B cell (primary cell): ENCODE results near the gene ITGB7. TPM values are rescaled to one million over a fixed set of nuclear protein-coding genes. Genes with fewer than 3 reads are reported as not detected.

Source experiments
- ATAC-seq: fragments of 200-7000 bp; cut with Tn5 transposase; one replicate; pipeline ENCODE4 v1.10.0; 2021; ENCODE audit warnings: low read depth, mild to moderate bottlenecking, moderate number of reproducible peaks, moderate library complexity
- CTCF ChIA-PET: fragments of 350-600 bp; sonication (Branson Sonifier 250); formaldehyde crosslinking; loops from one replicate; lab custom pipeline; 2021; ENCODE audit warnings: antibody characterized with exemption, inconsistent platforms; lab: Charles Lee
- POLR2A ChIA-PET: fragments of 350-600 bp; sonication (Branson Sonifier 250); formaldehyde crosslinking; loops from one replicate; lab custom pipeline; 2021; ENCODE audit warnings: antibody characterized with exemption; lab: Charles Lee
- DNase-seq: peaks from one replicate; pipeline ENCODE4 v3.0.0; 2013
- H2AFZ ChIP-seq: 2 replicates; pipeline ENCODE4 v1.6.1; 2012; ENCODE audit warnings: mild to moderate bottlenecking, low read depth, low read length; ENCODE audit not compliant: insufficient read depth, poor library complexity, severe bottlenecking
- H3K27ac ChIP-seq, 2 donors: 1 replicate in 1 of 2; 2 replicates in 1 of 2; pipeline ENCODE4 v1.5.1; 2012 to 2013; ENCODE audit warnings: low read length in 2 of 2, mild to moderate bottlenecking in 2 of 2, moderate library complexity in 1 of 2
- H3K27me3 ChIP-seq, 4 experiments: fragments of 200-600 bp in 1 of 4; sonication (generic) in 1 of 4; replicated peaks in 1 of 4; 1 replicate in 2 of 4; 2 replicates in 2 of 4; pipeline versions ENCODE4 v1.6.1 to v1.7.0; 2013 to 2016; ENCODE audit warnings: low read length in 3 of 4, mild to moderate bottlenecking in 2 of 4, mixed read lengths in 1 of 4, moderate library complexity in 1 of 4; ENCODE audit not compliant: insufficient read depth in 4 of 4, control insufficient read depth in 3 of 4; ENCODE audit errors: control extremely low read depth in 1 of 4
- H3K36me3 ChIP-seq, 2 experiments: replicated peaks in 1 of 2; 1 replicate in 1 of 2; 2 replicates in 1 of 2; pipeline versions ENCODE4 v1.6.1 to v1.7.1; 2013; ENCODE audit warnings: low read length in 1 of 2; ENCODE audit not compliant: insufficient read depth in 2 of 2, control insufficient read depth in 1 of 2; ENCODE audit errors: control extremely low read depth in 1 of 2, extremely low read depth in 1 of 2
- H3K4me1 ChIP-seq, 2 donors: fragments of 200-600 bp in 1 of 2; sonication (generic) in 1 of 2; 1 replicate in 1 of 2; 2 replicates in 1 of 2; pipeline versions ENCODE4 v1.5.1 to v1.6.1; 2013 to 2017; ENCODE audit warnings: low read length in 2 of 2; ENCODE audit not compliant: control insufficient read depth in 2 of 2, insufficient read depth in 2 of 2
- H3K4me2 ChIP-seq: replicated peaks from 2 replicates; pipeline ENCODE3; 2012; ENCODE audit warnings: mild to moderate bottlenecking, low read depth, low read length; ENCODE audit not compliant: poor library complexity, severe bottlenecking
- H3K4me3 ChIP-seq, 5 experiments: fragments of 200-600 bp in 1 of 5; sonication (generic) in 1 of 5; 1 replicate in 3 of 5; 2 replicates in 2 of 5; pipeline versions ENCODE4 v1.5.1 to v1.7.0; 2011 to 2016; ENCODE audit warnings: low read length in 4 of 5, mild to moderate bottlenecking in 4 of 5, low read depth in 2 of 5, control low read depth in 1 of 5, moderate library complexity in 1 of 5; ENCODE audit not compliant: insufficient read depth in 1 of 5; ENCODE audit errors: control extremely low read depth in 1 of 5, extremely low read depth in 1 of 5
- H3K79me2 ChIP-seq: fragments of 200-600 bp; sonication (generic); one replicate; pipeline ENCODE4 v1.6.0; 2016; ENCODE audit warnings: low read length; ENCODE audit not compliant: control insufficient read depth, insufficient read depth
- H3K9ac ChIP-seq: fragments of 200-600 bp; sonication (generic); 2 replicates; pipeline ENCODE4 v1.6.1; 2017; ENCODE audit warnings: mild to moderate bottlenecking, low read length, moderate library complexity
- H3K9me3 ChIP-seq, 3 donors: one replicate each; pipeline versions ENCODE4 v1.6.1 to v1.7.1; 2013; ENCODE audit warnings: low read length in 2 of 3; ENCODE audit not compliant: control insufficient read depth in 2 of 3, insufficient read depth in 1 of 3; ENCODE audit errors: control extremely low read depth in 1 of 3
- H4K20me1 ChIP-seq: 2 replicates; pipeline ENCODE4 v1.6.0; 2012; ENCODE audit warnings: mild to moderate bottlenecking, low read length; ENCODE audit not compliant: insufficient read depth, control insufficient read depth, poor library complexity, severe bottlenecking
- H3K27ac Mint-ChIP-seq: one replicate; pipeline ENCODE4 v1.8.0; 2021; ENCODE audit warnings: mixed read lengths
- H3K27me3 Mint-ChIP-seq: one replicate; pipeline ENCODE4 v1.8.0; 2021; ENCODE audit warnings: mixed read lengths
- H3K4me1 Mint-ChIP-seq: one replicate; pipeline ENCODE4 v1.8.0; 2021; ENCODE audit warnings: mixed read lengths
- H3K4me3 Mint-ChIP-seq: one replicate; pipeline ENCODE4 v1.8.0; 2021; ENCODE audit warnings: mixed read lengths
- H3K9me3 Mint-ChIP-seq: one replicate; pipeline ENCODE4 v1.8.0; 2022; ENCODE audit warnings: mixed read lengths; ENCODE audit not compliant: insufficient read depth
- EZH2 ChIP-seq: IDR thresholded peaks from 2 replicates; pipeline ENCODE4 v1.6.1; 2012; ENCODE audit warnings: borderline replicate concordance, low read depth, mild to moderate bottlenecking, moderate library complexity, low read length; ENCODE audit not compliant: insufficient read depth, poor library complexity, severe bottlenecking
- WGBS: methylation state at CpG from one replicate; pipeline ENCODE4 v1.1.5; 2013; ENCODE audit warnings: missing lambda C conversion rate; ENCODE audit not compliant: insufficient coverage; 5-methylcytosine and 5-hydroxymethylcytosine counted together
- intact Hi-C: fragments of 100-400 bp; cut with micrococcal nuclease; formaldehyde crosslinking; loops from one replicate; pipeline ENCODE4 v1.10.0; 2022
- polyA plus RNA-seq: library from polyadenylated mRNA; depleted of rRNA; stranded (reverse); fragments of >200 nt; gene quantifications from 2 replicates; pipeline ENCODE4 v1.2.3, GENCODE V29; 2012
- total RNA-seq, 2 donors: library from RNA; stranded (reverse); fragments of 120-200 nt in 1 of 2; gene quantifications; 1 replicate in 1 of 2; 2 replicates in 1 of 2; pipeline versions ENCODE4 v1.2.3 to v1.2.4, GENCODE V29; 2013 to 2022
- TF ChIP-seq, protein P1 (sequence below): fragments of 200-600 bp; IDR thresholded peaks from one replicate; pipeline ENCODE4 v1.8.0; 2022; ENCODE audit warnings: antibody characterized with exemption, mild to moderate bottlenecking

The ITGB7 gene
- total and polyA plus RNA-seq, 2 donors (not counting 1 experiment from before 2014, with no cell fraction given) = 199 to 265 TPM

DNA sequence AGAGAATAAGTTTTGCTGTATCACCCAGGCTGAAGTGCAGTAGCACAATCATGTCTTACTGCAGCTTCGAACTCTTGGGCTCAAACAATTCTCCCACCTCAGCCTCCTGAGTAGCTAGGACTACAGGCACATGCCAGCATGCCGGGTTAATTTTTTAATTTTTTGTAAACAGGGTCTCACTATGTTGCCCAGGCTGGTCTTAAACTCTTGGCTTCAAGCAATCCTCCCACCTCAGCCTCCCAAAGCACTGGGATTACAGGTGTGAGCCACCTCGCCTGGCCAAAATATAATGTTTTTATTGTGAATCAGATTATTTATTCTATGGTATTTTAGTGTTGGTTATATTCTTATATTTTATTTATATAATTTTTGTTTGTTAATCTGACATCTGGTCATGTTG is 30.3 kb downstream of the ITGB7 start:
- H3K4me3 Mint-ChIP-seq = no peak overlapping the region

DNA sequence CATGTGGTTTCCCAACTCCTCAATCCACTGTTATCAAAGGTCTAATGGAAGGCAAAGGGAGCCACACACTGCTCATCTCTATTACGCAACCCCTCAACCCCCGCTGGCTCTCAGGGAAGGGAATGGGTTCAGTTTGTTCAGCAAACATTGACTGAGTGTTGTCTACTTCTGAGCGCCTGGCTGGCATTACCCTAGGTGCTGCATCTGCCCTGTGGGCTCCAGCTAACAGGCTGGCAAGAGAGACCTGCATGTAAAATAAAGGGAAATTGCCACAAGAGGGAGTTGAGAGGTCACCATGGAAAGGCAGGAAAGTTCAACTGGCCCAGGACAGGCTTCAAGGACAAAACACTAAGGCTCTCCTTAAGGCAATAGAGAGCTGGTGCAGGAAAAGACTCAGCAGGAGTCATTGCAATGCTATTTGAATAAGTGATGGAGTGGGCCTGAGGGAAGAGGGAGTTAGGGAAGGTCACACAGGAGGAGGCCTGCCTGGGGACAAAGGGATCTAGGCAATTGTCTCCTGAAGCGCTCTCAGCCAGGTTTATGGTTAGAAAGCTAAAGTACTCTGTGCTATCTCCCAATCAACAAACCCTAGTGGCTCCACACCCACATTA is 32.1 kb downstream of the ITGB7 start:
- Histone ChIP-seq H3K27me3 (no peaks in the 10 kb centered on the region), H3K9ac (no peak overlapping the region), H3K4me1 (peaks cover 6% of the 10 kb centered on the region in 2 donors), H3K4me3 (no peak overlapping the region), H4K20me1 (no peaks in the 10 kb centered on the region), H2AFZ (no peak overlapping the region), H3K4me2 (no peak overlapping the region), H3K36me3 (peaks cover 0 to under 1% of the 10 kb centered on the region in 2 experiments), H3K9me3 (no peaks in the 10 kb centered on the region), H3K27ac (no peak overlapping the region), H3K79me2 (peaks cover 13% of the 10 kb centered on the region)
- ChIA-PET CTCF (interaction anchor here (0.7 to 3.5 kb wide), 5 partner anchors 10 to 113 kb away, joined by 3 to 12 read pairs (median 7); no protein-coding TSS in a partner anchor), POLR2A (no interaction called here)
- Mint-ChIP-seq H3K4me1 (peaks cover 9% of the 10 kb centered on the region), H3K27me3 (no peaks in the 10 kb centered on the region), H3K4me3 (no peak overlapping the region), H3K27ac (no peak overlapping the region), H3K9me3 (no peaks in the 10 kb centered on the region)
- intact Hi-C loops = no loop called here
- TF ChIP-seq EZH2 = no peak
- ATAC-seq = no peak
- WGBS = 90% methylated on average over 2 of the region's 4 CpGs
- DNase-seq = no peak

More for the DNA sequence above, 30.3 kb downstream of the ITGB7 start:
- intact Hi-C loops = no loop called here
- no peaks in the 10 kb centered on the region for H3K9me3 Mint-ChIP-seq
- Histone ChIP-seq H2AFZ (no peak overlapping the region), H3K4me1 (peaks cover 13 to 14% of the 10 kb centered on the region in 2 donors), H3K4me3 (no peak overlapping the region), H3K36me3 (peaks cover 0 to 3% of the 10 kb centered on the region in 2 experiments), H3K9ac (no peak overlapping the region), H3K4me2 (no peak overlapping the region), H3K27me3 (no peaks in the 10 kb centered on the region), H3K27ac (no peak overlapping the region), H4K20me1 (peaks cover 9% of the 10 kb centered on the region), H3K9me3 (no peaks in the 10 kb centered on the region), H3K79me2 (peaks cover 22% of the 10 kb centered on the region)
- POLR2A ChIA-PET = no interaction called here
- no peak overlapping the region for H3K27ac Mint-ChIP-seq
- CTCF ChIA-PET = interaction anchor here (0.7 to 7.6 kb wide), 4 partner anchors 17 to 111 kb away, joined by 3 to 47 read pairs (median 7); no protein-coding TSS in a partner anchor
- peaks cover 21% of the 10 kb centered on the region for H3K4me1 Mint-ChIP-seq
- H3K27me3 Mint-ChIP-seq = no peaks in the 10 kb centered on the region
- TF ChIP-seq EZH2 = no peak
- TF ChIP-seq, protein P1, sequence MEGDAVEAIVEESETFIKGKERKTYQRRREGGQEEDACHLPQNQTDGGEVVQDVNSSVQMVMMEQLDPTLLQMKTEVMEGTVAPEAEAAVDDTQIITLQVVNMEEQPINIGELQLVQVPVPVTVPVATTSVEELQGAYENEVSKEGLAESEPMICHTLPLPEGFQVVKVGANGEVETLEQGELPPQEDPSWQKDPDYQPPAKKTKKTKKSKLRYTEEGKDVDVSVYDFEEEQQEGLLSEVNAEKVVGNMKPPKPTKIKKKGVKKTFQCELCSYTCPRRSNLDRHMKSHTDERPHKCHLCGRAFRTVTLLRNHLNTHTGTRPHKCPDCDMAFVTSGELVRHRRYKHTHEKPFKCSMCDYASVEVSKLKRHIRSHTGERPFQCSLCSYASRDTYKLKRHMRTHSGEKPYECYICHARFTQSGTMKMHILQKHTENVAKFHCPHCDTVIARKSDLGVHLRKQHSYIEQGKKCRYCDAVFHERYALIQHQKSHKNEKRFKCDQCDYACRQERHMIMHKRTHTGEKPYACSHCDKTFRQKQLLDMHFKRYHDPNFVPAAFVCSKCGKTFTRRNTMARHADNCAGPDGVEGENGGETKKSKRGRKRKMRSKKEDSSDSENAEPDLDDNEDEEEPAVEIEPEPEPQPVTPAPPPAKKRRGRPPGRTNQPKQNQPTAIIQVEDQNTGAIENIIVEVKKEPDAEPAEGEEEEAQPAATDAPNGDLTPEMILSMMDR = no peak
- WGBS = 100% methylated on average over 1 of the region's 3 CpGs
- DNase-seq (no peak), ATAC-seq (no peak)
